Stomach (tissue), 4 donors: ENCODE results near the gene PRKN.

Experiments
- CTCF ChIP-seq, 7 experiments: fragments of 450-650 bp in 4 of 7; fragments of 200-600 bp in 3 of 7; sonication (generic) in 3 of 7; IDR thresholded peaks; one replicate each; pipeline ENCODE4 v1.5.1; 2016 to 2019; ENCODE audit warnings: antibody characterized with exemption in 7 of 7, control low read depth in 2 of 7, mild to moderate bottlenecking in 1 of 7
- EP300 ChIP-seq: sonication (generic); formaldehyde crosslinking; IDR thresholded peaks from one replicate; pipeline ENCODE4 v1.6.1; 2017; ENCODE audit warnings: antibody characterized with exemption
- POLR2A ChIP-seq, 4 donors: fragments of 450-650 bp; IDR thresholded peaks; one replicate each; pipeline ENCODE4 v1.6.1; 2016; ENCODE audit warnings: antibody characterized with exemption in 4 of 4, control low read depth in 2 of 4, mild to moderate bottlenecking in 1 of 4, moderate library complexity in 1 of 4
- POLR2AphosphoS5 ChIP-seq, 3 donors: sonication (generic); formaldehyde crosslinking; IDR thresholded peaks; one replicate each; pipeline ENCODE4 v1.6.1; 2016; ENCODE audit warnings: antibody characterized with exemption in 3 of 3

DNA sequence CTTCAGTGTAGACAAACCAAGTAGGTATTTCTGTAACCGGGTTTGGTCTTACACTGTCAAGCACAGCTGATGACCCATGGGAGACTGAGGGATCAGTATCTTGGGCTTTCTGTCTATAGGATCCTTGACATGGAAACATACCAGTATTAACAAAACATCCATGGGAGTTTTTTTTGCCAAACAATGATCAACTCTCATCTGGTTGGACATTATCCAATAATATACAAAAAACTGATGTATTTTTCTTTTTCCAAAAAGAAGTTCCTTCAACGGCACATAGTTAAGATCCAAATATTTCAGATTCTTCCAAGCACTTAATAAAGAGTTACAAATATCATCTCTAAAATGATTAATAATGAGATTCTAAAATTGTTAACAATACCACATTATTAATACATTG is 459.9 kb downstream of the PRKN start:
- TF ChIP-seq CTCF (IDR thresholded peaks at IDR 0.05) (no peak), POLR2AphosphoS5 (IDR thresholded peaks at IDR 0.05) (no peak), EP300 (no peak), POLR2A (IDR thresholded peaks at IDR 0.05) (no peak)
